GM21528 (cell line): ENCODE data around the gene USHBP1.

Experiments used
- ATAC-seq: cut with Tn5 transposase; IDR thresholded peaks from one replicate; pipeline ENCODE4 v1.9.1; 2021; ENCODE audit warnings: mild to moderate bottlenecking, moderate library complexity; ENCODE audit not compliant: unreplicated experiment, low FRiP score

USHBP1 gene

GRCh38 chr19:17266026-17266425, 1.5 kb upstream of the USHBP1 start:
- no peak for ATAC-seq

- ATAC-seq = no peak
Measured at GRCh38 chr19:17263712-17264640, 569 bp downstream of the USHBP1 start.

- no peak for ATAC-seq
Measured at GRCh38 chr19:17262557-17262956, 2.0 kb downstream of the USHBP1 start.

- ATAC-seq = peak; percentile 54
Measured at GRCh38 chr19:17260842-17261325, 3.7 kb downstream of the USHBP1 start.

GRCh38 chr19:17259934-17260333, 4.6 kb downstream of the USHBP1 start:
- no peak for ATAC-seq

GRCh38 chr19:17259118-17259780, 5.3 kb downstream of the USHBP1 start:
- ATAC-seq = no peak

GRCh38 chr19:17256130-17256529, 8.4 kb downstream of the USHBP1 start:
- no peak for ATAC-seq

- no peak for ATAC-seq
Measured at GRCh38 chr19:17255150-17255621, 9.4 kb downstream of the USHBP1 start.

GRCh38 chr19:17254636-17255035, 9.9 kb downstream of the USHBP1 start:
- no peak for ATAC-seq

GRCh38 chr19:17249887-17250548, 14.5 kb downstream of the USHBP1 start:
- ATAC-seq = no peak

GRCh38 chr19:17248011-17248776, 16.4 kb downstream of the USHBP1 start:
- no peak for ATAC-seq

- peak; percentile 2 for ATAC-seq
Measured at GRCh38 chr19:17246681-17247425, 17.7 kb downstream of the USHBP1 start.

GRCh38 chr19:17245535-17245984, 19.0 kb downstream of the USHBP1 start, which contains the start of gene NR2F6:
TSS of gene NR2F6 (minus strand) at chr19:17245919. CDS start at chr19:17245220, 699 bp downstream.
- peak; percentile 11 for ATAC-seq

GRCh38 chr19:17244618-17245534, 19.7 kb downstream of the USHBP1 start:
- ATAC-seq = no peak

GRCh38 chr19:17243830-17244617, 20.5 kb downstream of the USHBP1 start:
- no peak for ATAC-seq

- no peak for ATAC-seq
Measured at GRCh38 chr19:17243211-17243829, 21.2 kb downstream of the USHBP1 start.
